HepG2 (cell line): ENCODE measurements around the gene BRIP1. TPM values are rescaled to one million over a fixed set of nuclear protein-coding genes. Genes with fewer than 3 reads are reported as not detected.

ENCODE experiments used
- ATAC-seq: fragments of 200-7000 bp; cut with Tn5 transposase; 3 replicates; pipeline ENCODE4 v1.9.1; 2020; ENCODE audit warnings: mild to moderate bottlenecking, moderate library complexity
- BruUV-seq: library from RNA; stranded (reverse); fragments of 400-500 nt; replicated peaks from 2 replicates; lab custom pipeline; 2021; lab: Mats Ljungman, UMichigan
- CTCF ChIA-PET: fragments of 300-600 bp; formaldehyde crosslinking; extraction: SDS; loops from one replicate; lab custom pipeline; 2021; ENCODE audit warnings: low total read pairs, inconsistent platforms, low intra/inter-chr PET ratio; lab: Yijun Ruan, JAX
- POLR2A ChIA-PET: fragments of 350-600 bp; sonication (Branson Sonifier 250); formaldehyde crosslinking; loops from one replicate; lab custom pipeline; 2020; ENCODE audit warnings: antibody characterized with exemption, inconsistent platforms; lab: Yijun Ruan, JAX
- DNase-seq: peaks from one replicate; pipeline ENCODE4 v3.0.0-alpha.2; 2015; ENCODE audit warnings: low spot score
- FAIRE-seq: peaks from 3 replicates; lab custom pipeline; 2011; peaks lifted over from hg19 to GRCh38; lab: Jason Lieb, UNC
- H2AFZ ChIP-seq: one replicate; pipeline ENCODE4 v1.6.1; 2011; ENCODE audit warnings: low read length, inconsistent platforms
- H3K27ac ChIP-seq: fragments of 300-600 bp; 3 replicates; pipeline ENCODE4 v1.8.0; 2011; ENCODE audit warnings: mixed run types, mild to moderate bottlenecking, mixed read lengths, low read length, inconsistent platforms; ENCODE audit not compliant: insufficient read depth; ENCODE audit errors: extremely low read length
- H3K27me3 ChIP-seq, 2 experiments: fragments of 200-600 bp in 1 of 2; 2 replicates in 1 of 2; 3 replicates in 1 of 2; pipeline versions ENCODE4 v1.6.0 to v1.8.0; 2011; ENCODE audit warnings: low read length in 2 of 2, mild to moderate bottlenecking in 2 of 2, moderate library complexity in 2 of 2, inconsistent platforms in 1 of 2; ENCODE audit not compliant: insufficient read depth in 2 of 2, control insufficient read depth in 1 of 2
- H3K36me3 ChIP-seq, 2 experiments: fragments of 200-600 bp in 1 of 2; replicated peaks in 1 of 2; 2 replicates in 1 of 2; 3 replicates in 1 of 2; pipeline versions ENCODE4 v1.5.1 to v1.8.0; 2011; ENCODE audit warnings: low read length in 2 of 2, inconsistent platforms in 1 of 2; ENCODE audit not compliant: insufficient read depth in 2 of 2, control insufficient read depth in 1 of 2
- H3K4me1 ChIP-seq: 2 replicates; pipeline ENCODE4 v1.5.1; 2012; ENCODE audit warnings: low read length, inconsistent platforms; ENCODE audit not compliant: insufficient read depth
- H3K4me2 ChIP-seq: 2 replicates; pipeline ENCODE4 v1.6.0; 2011; ENCODE audit warnings: low read depth, low read length, inconsistent platforms
- H3K4me3 ChIP-seq, 3 experiments: fragments of 200-600 bp in 1 of 3; sonication (generic), shearing (Covaris generic) in 1 of 3; replicated peaks in 1 of 3; 2 replicates each; pipeline ENCODE4 v1.5.1; 2011 to 2016; ENCODE audit warnings: low read length in 3 of 3, inconsistent platforms in 2 of 3, low read depth in 2 of 3, mild to moderate bottlenecking in 2 of 3, control low read depth in 1 of 3, mixed read lengths in 1 of 3; ENCODE audit not compliant: insufficient read depth in 1 of 3
- H3K79me2 ChIP-seq: one replicate; pipeline ENCODE4 v1.6.1; 2011; ENCODE audit warnings: low read length, inconsistent platforms; ENCODE audit not compliant: insufficient read depth
- H3K9ac ChIP-seq: 2 replicates; pipeline ENCODE4 v1.6.0; 2011; ENCODE audit warnings: mild to moderate bottlenecking, low read depth, low read length, inconsistent platforms; ENCODE audit not compliant: insufficient read depth
- H3K9me3 ChIP-seq: 2 replicates; pipeline ENCODE4 v1.5.1; 2012; ENCODE audit warnings: mild to moderate bottlenecking, low read length
- H4K20me1 ChIP-seq: 2 replicates; pipeline ENCODE4 v1.6.0; 2011; ENCODE audit warnings: inconsistent platforms, mild to moderate bottlenecking, low read length, moderate library complexity; ENCODE audit not compliant: insufficient read depth
- AHDC1 ChIP-seq: sonication (generic); formaldehyde crosslinking; IDR thresholded peaks from 2 replicates; pipeline ENCODE4 v1.5.1; 2020; ENCODE audit warnings: mild to moderate bottlenecking, missing genetic modification reagents, borderline replicate concordance
- ATF2 ChIP-seq: sonication (generic); formaldehyde crosslinking; IDR thresholded peaks from 2 replicates; pipeline ENCODE4 v1.4.0; 2020; ENCODE audit warnings: missing genetic modification reagents
- CAMTA2 ChIP-seq: sonication (generic); formaldehyde crosslinking; IDR thresholded peaks from 2 replicates; pipeline ENCODE4 v1.4.0; 2020; ENCODE audit warnings: mild to moderate bottlenecking, missing genetic modification reagents, borderline replicate concordance
- CBX1 ChIP-seq: IDR thresholded peaks from one replicate; pipeline ENCODE4 v1.6.1; 2016; ENCODE audit warnings: antibody characterized with exemption, low read depth
- ELF1 ChIP-seq: sonication (generic); formaldehyde crosslinking; IDR thresholded peaks from 2 replicates; pipeline ENCODE4 v1.4.0; 2020; ENCODE audit warnings: missing genetic modification reagents
- PCBP1 ChIP-seq: fragments of 200-400 bp; formaldehyde crosslinking; IDR thresholded peaks from 2 replicates; pipeline ENCODE4 v1.6.1; 2017; ENCODE audit warnings: mild to moderate bottlenecking, low read depth, low read length, borderline replicate concordance
- SATB2 ChIP-seq: sonication (generic); formaldehyde crosslinking; IDR thresholded peaks from 2 replicates; pipeline ENCODE4 v1.5.0; 2020; ENCODE audit warnings: missing genetic modification reagents
- SP1 ChIP-seq, 2 experiments: fragments of 450-650 bp in 1 of 2; sonication (generic) in 1 of 2; formaldehyde crosslinking in 1 of 2; IDR thresholded peaks; 2 replicates each; pipeline versions ENCODE4 v1.4.0 to v1.6.1; 2016 to 2020; ENCODE audit warnings: missing genetic modification reagents in 1 of 2
- TOPORS ChIP-seq: sonication (generic); formaldehyde crosslinking; IDR thresholded peaks from 2 replicates; pipeline ENCODE4 v1.8.0; 2023; ENCODE audit warnings: mild to moderate bottlenecking, missing genetic modification reagents
- ZNF276 ChIP-seq: sonication (generic); formaldehyde crosslinking; IDR thresholded peaks from 2 replicates; pipeline ENCODE4 v1.4.0; 2020; ENCODE audit warnings: mild to moderate bottlenecking, low read depth, missing genetic modification reagents
- ZNF598 ChIP-seq: sonication (generic); formaldehyde crosslinking; IDR thresholded peaks from 2 replicates; pipeline ENCODE4 v1.5.1; 2020; ENCODE audit warnings: mild to moderate bottlenecking, missing genetic modification reagents, borderline replicate concordance
- ZNF770 ChIP-seq: sonication (generic); formaldehyde crosslinking; IDR thresholded peaks from 2 replicates; pipeline ENCODE4 v1.5.0; 2020; ENCODE audit warnings: mild to moderate bottlenecking, missing genetic modification reagents
- WGBS: methylation state at CpG from one replicate; pipeline ENCODE4 v1.1.6; 2017; ENCODE audit warnings: low lambda C conversion rate; 5-methylcytosine and 5-hydroxymethylcytosine counted together
- in situ Hi-C: cut with HindIII; loops from 2 replicates; pipeline ENCODE4 v1.10.0; 2017; ENCODE audit warnings: low pct_unique_long_range_greater_than_20kb; ENCODE audit not compliant: extremely low pct_ligation_motif_present
- intact Hi-C: fragments of 100-400 bp; cut with micrococcal nuclease; formaldehyde crosslinking; loops from one replicate; pipeline ENCODE4 v1.10.0; 2022; ENCODE audit not compliant: unreplicated experiment
- polyA plus RNA-seq, 8 experiments: library from polyadenylated mRNA; depleted of rRNA in 3 of 8; stranded (reverse) in 7 of 8; unstranded in 1 of 8; fragments of >200 nt; fragmentation: Illumina TruSeq in 4 of 8; extraction: Trizol in 4 of 8; gene quantifications; 2 replicates each; pipeline versions ENCODE4 v1.2.1 to v1.2.3, GENCODE V29; 2011 to 2016; ENCODE audit warnings: low read depth in 4 of 8, missing spikeins in 1 of 8, mixed read lengths in 1 of 8; ENCODE audit not compliant: insufficient read depth in 1 of 8
- total RNA-seq, 5 experiments: library from RNA; depleted of rRNA; stranded (reverse); fragments of >200 nt; fragmentation: Illumina TruSeq; extraction: Trizol; gene quantifications; 2 replicates each; pipeline ENCODE4 v1.2.3, GENCODE V29; 2016; ENCODE audit warnings: low read depth in 1 of 5

BRIP1 gene
- total and polyA plus RNA-seq, 2 of the 13 experiments (the other 11 are each of a cell fraction or from before 2014, with no cell fraction given) = 3.8 to 27.7 TPM

GRCh38 chr17:61805399-61805798 lies 57.9 kb downstream of the BRIP1 start:
- Histone ChIP-seq H3K27me3 (no peaks in the 10 kb centered on the region), H3K4me2 (no peak overlapping the region), H3K4me1 (no peaks in the 10 kb centered on the region), H3K9me3 (no peaks in the 10 kb centered on the region), H3K27ac (no peak overlapping the region), H3K79me2 (no peaks in the 10 kb centered on the region), H2AFZ (no peak overlapping the region), H3K4me3 (no peak overlapping the region), H4K20me1 (no peaks in the 10 kb centered on the region), H3K36me3 (peaks cover 3 to 18% of the 10 kb centered on the region in 2 experiments), H3K9ac (no peak overlapping the region)
- ATAC-seq = no peak
- POLR2A ChIA-PET = no interaction called here
- BruUV-seq = no TSS peak
- WGBS = 68% methylated on average over 1 of the region's 1 CpG
- no peak for DNase-seq
- in situ Hi-C loops = no loop called here
- intact Hi-C loops = no loop called here
- no peak for FAIRE-seq
- CTCF ChIA-PET = no interaction called here
- TF ChIP-seq SATB2 (CRISPR knock-in tag) (no peak), ZNF770 (CRISPR knock-in tag) (no peak), ELF1 (CRISPR knock-in tag) (no peak), SP1 (IDR thresholded peaks at IDR 0.05) (no peak), SP1 (CRISPR knock-in tag; IDR thresholded peaks at IDR 0.05) (no peak), PCBP1 (no peak), TOPORS (CRISPR knock-in tag) (no peak), ZNF276 (CRISPR knock-in tag) (no peak), ATF2 (CRISPR knock-in tag) (no peak), ZNF598 (no peak), CAMTA2 (no peak), CBX1 (no peak), AHDC1 (no peak)
